ENCODE results near the gene SNX3.

The SNX3 gene

DNA sequence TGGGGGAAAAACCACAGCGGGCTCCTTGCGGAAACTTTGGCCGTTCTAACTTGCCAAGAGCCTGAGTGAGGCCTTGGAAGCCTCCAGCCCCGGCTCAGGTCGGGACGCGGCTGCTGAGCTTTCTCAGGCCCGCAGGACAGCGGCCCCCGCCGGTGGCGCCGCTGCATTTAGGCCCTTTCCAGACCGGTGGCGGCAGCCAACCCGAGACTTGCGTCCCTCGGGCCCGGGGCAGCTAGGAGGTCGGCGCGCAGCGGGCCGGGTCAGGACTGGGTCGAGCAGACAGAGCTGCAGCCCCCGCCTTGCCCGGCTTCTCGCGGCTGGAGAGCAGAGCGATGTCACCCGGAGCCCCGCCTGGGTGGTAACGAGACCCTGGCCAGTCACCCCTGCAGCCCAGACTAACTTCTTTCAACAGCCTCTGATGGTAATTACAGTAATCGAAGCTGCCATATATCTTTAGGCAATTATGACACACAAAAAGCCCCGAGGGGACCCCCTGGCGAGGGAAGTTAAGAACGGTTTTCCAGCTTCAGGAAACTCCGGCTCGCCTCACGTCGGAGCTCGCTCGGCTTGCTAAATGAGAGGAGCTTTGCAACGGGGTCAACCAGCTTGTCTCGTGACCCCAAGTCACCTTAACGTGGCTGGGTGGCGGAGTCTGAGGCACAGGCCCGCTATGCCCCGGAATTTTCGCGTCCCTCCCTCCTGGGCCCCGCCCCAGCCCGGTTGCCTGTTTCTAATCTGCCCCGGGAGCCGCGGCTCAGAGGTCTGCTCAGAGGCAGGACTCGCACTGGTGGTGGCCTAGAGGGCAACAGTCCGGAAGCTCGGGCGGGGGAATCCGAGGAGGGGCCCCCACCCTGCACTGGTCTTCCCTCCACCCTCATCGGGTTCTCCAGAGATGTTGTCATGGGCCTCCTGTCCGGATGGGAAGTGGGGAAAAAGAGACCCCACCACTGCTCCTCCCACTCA lies 92.1 kb downstream of the SNX3 start:
- H3K4me3 ChIP-seq (ENCODE audit: low read depth, low read length, poor library complexity, severe bottlenecking), result peak overlapping the region; percentile 9
- no peaks in the 10 kb centered on the region for H3K9me3 ChIP-seq (ENCODE audit: low read length)
- no peak overlapping the region for H2AFZ ChIP-seq (ENCODE audit: low read length)
- H3F3A ChIP-seq (ENCODE audit: insufficient read depth, low read length), result no peaks in the 10 kb centered on the region
- H3K4me1 ChIP-seq (ENCODE audit: insufficient read depth, low read length, severe bottlenecking), result peaks cover 13% of the 10 kb centered on the region
- H3K9me2 ChIP-seq (ENCODE audit: low read depth, low read length), result no peaks in the 10 kb centered on the region
- no peaks in the 10 kb centered on the region for H3K79me2 ChIP-seq (ENCODE audit: insufficient read depth, low read length)
- peak overlapping the region; percentile 46 for H3K4me2 ChIP-seq (ENCODE audit: low read length)
- no peak overlapping the region for H3K27ac ChIP-seq (ENCODE audit: low read depth, low read length, poor library complexity, severe bottlenecking)
- TF ChIP-seq EZH2 (IDR thresholded peaks at IDR 0.05; ENCODE audit: borderline replicate concordance, low read length), result no peak
- TF ChIP-seq, protein P1, sequence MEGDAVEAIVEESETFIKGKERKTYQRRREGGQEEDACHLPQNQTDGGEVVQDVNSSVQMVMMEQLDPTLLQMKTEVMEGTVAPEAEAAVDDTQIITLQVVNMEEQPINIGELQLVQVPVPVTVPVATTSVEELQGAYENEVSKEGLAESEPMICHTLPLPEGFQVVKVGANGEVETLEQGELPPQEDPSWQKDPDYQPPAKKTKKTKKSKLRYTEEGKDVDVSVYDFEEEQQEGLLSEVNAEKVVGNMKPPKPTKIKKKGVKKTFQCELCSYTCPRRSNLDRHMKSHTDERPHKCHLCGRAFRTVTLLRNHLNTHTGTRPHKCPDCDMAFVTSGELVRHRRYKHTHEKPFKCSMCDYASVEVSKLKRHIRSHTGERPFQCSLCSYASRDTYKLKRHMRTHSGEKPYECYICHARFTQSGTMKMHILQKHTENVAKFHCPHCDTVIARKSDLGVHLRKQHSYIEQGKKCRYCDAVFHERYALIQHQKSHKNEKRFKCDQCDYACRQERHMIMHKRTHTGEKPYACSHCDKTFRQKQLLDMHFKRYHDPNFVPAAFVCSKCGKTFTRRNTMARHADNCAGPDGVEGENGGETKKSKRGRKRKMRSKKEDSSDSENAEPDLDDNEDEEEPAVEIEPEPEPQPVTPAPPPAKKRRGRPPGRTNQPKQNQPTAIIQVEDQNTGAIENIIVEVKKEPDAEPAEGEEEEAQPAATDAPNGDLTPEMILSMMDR (IDR thresholded peaks at IDR 0.05; ENCODE audit: low read length), result peak; percentile 22; the same call in 1 of the 2 replicates
- no peaks in the 10 kb centered on the region for H3K36me3 ChIP-seq (ENCODE audit: insufficient read depth, low read length)
- no peak overlapping the region; the same call in 1 of the 2 replicates for H3K9ac ChIP-seq (ENCODE audit: low read length)
- H3K27me3 ChIP-seq (ENCODE audit: insufficient read depth, low read length), result peaks cover 6% of the 10 kb centered on the region
- H4K20me1 ChIP-seq (ENCODE audit: insufficient read depth, low read length), result no peaks in the 10 kb centered on the region

DNA sequence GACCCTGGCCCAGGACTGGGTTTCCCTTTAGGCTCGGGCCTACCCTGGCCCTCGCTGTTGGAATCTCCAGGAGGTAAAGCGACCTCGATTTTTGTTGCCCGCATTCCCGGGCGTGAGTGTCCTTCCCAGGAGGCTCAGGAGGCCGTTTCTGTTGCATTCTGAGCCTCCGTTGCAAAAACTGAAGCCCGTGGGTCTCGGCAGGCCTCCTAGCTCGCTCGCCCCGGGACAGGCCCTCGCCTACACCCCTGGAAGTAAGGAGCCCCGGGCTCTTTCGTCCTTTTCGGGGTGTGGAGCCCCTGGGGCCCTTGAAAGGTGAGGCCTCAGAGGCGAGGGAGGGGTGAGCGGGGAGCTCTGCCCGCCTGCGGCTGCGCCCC lies 92.8 kb downstream of the SNX3 start:
- H3F3A ChIP-seq (ENCODE audit: insufficient read depth, low read length), result no peaks in the 10 kb centered on the region
- peaks cover 13% of the 10 kb centered on the region for H3K4me1 ChIP-seq (ENCODE audit: insufficient read depth, low read length, severe bottlenecking)
- H3K9ac ChIP-seq (ENCODE audit: low read length), result no peak overlapping the region
- H3K79me2 ChIP-seq (ENCODE audit: insufficient read depth, low read length), result no peaks in the 10 kb centered on the region
- no peaks in the 10 kb centered on the region for H4K20me1 ChIP-seq (ENCODE audit: insufficient read depth, low read length)
- TF ChIP-seq EZH2 (IDR thresholded peaks at IDR 0.05; ENCODE audit: borderline replicate concordance, low read length), result no peak
- TF ChIP-seq, protein P1 (IDR thresholded peaks at IDR 0.05; ENCODE audit: low read length), result no peak
- H3K9me3 ChIP-seq (ENCODE audit: low read length), result no peaks in the 10 kb centered on the region
- H3K4me3 ChIP-seq (ENCODE audit: low read depth, low read length, poor library complexity, severe bottlenecking), result peak overlapping the region; percentile 9
- H3K9me2 ChIP-seq (ENCODE audit: low read depth, low read length), result no peaks in the 10 kb centered on the region
- no peak overlapping the region for H3K27ac ChIP-seq (ENCODE audit: low read depth, low read length, poor library complexity, severe bottlenecking)
- H3K27me3 ChIP-seq (ENCODE audit: insufficient read depth, low read length), result peaks cover 6% of the 10 kb centered on the region
- H2AFZ ChIP-seq (ENCODE audit: low read length), result no peak overlapping the region
- H3K4me2 ChIP-seq (ENCODE audit: low read length), result peak overlapping the region; percentile 46
- H3K36me3 ChIP-seq (ENCODE audit: insufficient read depth, low read length), result no peaks in the 10 kb centered on the region

DNA sequence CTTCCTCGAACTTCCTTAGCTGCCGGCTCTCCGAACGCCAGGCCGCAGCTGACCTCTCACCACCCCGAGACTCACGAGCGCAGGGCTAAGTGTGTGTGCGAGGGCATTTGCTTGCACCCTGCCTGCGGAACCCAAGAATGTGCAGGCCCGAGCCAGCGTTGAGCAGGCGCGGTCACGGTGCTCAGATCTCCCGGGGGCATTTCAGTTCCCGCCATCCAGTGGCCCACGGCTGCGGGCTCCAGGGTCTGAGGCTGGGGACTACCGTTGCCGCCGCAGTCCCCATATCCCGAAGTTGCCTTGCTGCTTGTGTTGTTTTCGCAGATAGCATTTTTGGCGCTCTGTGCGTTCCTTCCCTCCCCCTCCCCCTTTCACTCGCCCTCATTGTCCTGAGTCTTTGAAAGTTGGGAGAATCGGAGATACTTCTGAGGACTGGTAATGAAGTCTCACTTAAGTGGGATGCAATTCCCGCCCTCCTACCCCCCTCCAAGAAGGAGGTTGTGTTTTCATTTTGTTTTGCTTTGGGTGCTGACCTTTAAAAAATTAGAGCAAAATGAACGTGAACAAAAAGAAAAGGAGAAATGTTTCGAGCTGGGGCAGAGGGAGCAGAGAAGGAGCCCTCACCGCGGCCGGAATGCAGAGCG lies 93.3 kb downstream of the SNX3 start:
- Histone ChIP-seq H3K36me3 (ENCODE audit: insufficient read depth, low read length) (no peaks in the 10 kb centered on the region), H3K27me3 (ENCODE audit: insufficient read depth, low read length) (peaks cover 6% of the 10 kb centered on the region), H3K9ac (ENCODE audit: low read length) (no peak overlapping the region), H3F3A (ENCODE audit: insufficient read depth, low read length) (no peaks in the 10 kb centered on the region), H2AFZ (ENCODE audit: low read length) (no peak overlapping the region), H3K9me2 (ENCODE audit: low read depth, low read length) (no peaks in the 10 kb centered on the region), H3K79me2 (ENCODE audit: insufficient read depth, low read length) (no peaks in the 10 kb centered on the region), H4K20me1 (ENCODE audit: insufficient read depth, low read length) (no peaks in the 10 kb centered on the region), H3K4me3 (ENCODE audit: low read depth, low read length, poor library complexity, severe bottlenecking) (no peak overlapping the region), H3K27ac (ENCODE audit: low read depth, low read length, poor library complexity, severe bottlenecking) (no peak overlapping the region), H3K9me3 (ENCODE audit: low read length) (no peaks in the 10 kb centered on the region), H3K4me1 (ENCODE audit: insufficient read depth, low read length, severe bottlenecking) (peaks cover 13% of the 10 kb centered on the region), H3K4me2 (ENCODE audit: low read length) (no peak overlapping the region)
- TF ChIP-seq, protein P1 (IDR thresholded peaks at IDR 0.05; ENCODE audit: low read length), result no peak
- TF ChIP-seq EZH2 (IDR thresholded peaks at IDR 0.05; ENCODE audit: borderline replicate concordance, low read length), result no peak

All from OCI-LY1 (cell line).